ENCODE results near the gene NDUFS7.
A peak's percentile ranks its signal among the peaks of the same experiment; 100 is the strongest.

The NDUFS7 gene

GRCh38 chr19:1383312-1384084, at the start of gene NDUFS7:
Gene NDUFS7, plus strand, starts transcription at chr19:1383907. Its CDS starts 20 bp downstream, at chr19:1383927.
- peak within 1 kb of the TSS; percentile 94 for H3K9ac ChIP-seq (ENCODE audit: low read length)
- H3K36me3 ChIP-seq (ENCODE audit: control insufficient read depth, insufficient read depth, low read length, severe bottlenecking): peaks cover 6% of the 10 kb centered on the region
- H3K9me3 ChIP-seq (ENCODE audit: control insufficient read depth, low read length): no peaks in the 10 kb centered on the region
- DNase-seq (ENCODE audit: low read depth): peak; percentile 95
- no peaks in the 10 kb centered on the region for H3K27me3 ChIP-seq (replicated peaks; ENCODE audit: control insufficient read depth, insufficient read depth, low read length)
- peaks cover 14% of the 10 kb centered on the region for H3K4me1 ChIP-seq (ENCODE audit: control insufficient read depth, insufficient read depth, low read length)
- peak within 1 kb of the TSS; percentile 92 for H3K4me3 ChIP-seq (ENCODE audit: low read length)

GRCh38 chr19:1336079-1336684, 47.5 kb upstream of the NDUFS7 start:
- Histone ChIP-seq H3K27me3 (replicated peaks; ENCODE audit: control insufficient read depth, insufficient read depth, low read length) (peaks cover 15% of the 10 kb centered on the region), H3K9me3 (ENCODE audit: control insufficient read depth, low read length) (no peaks in the 10 kb centered on the region), H3K4me1 (ENCODE audit: control insufficient read depth, insufficient read depth, low read length) (no peaks in the 10 kb centered on the region), H3K4me3 (ENCODE audit: low read length) (no peak overlapping the region), H3K9ac (ENCODE audit: low read length) (no peak overlapping the region), H3K36me3 (ENCODE audit: control insufficient read depth, insufficient read depth, low read length, severe bottlenecking) (no peaks in the 10 kb centered on the region)
- no peak for DNase-seq (ENCODE audit: low read depth)

- H3K36me3 ChIP-seq (ENCODE audit: control insufficient read depth, insufficient read depth, low read length, severe bottlenecking): no peaks in the 10 kb centered on the region
- H3K4me1 ChIP-seq (ENCODE audit: control insufficient read depth, insufficient read depth, low read length): no peaks in the 10 kb centered on the region
- no peak for DNase-seq (ENCODE audit: low read depth)
- H3K27me3 ChIP-seq (replicated peaks; ENCODE audit: control insufficient read depth, insufficient read depth, low read length): peaks cover 12% of the 10 kb centered on the region
- H3K9me3 ChIP-seq (ENCODE audit: control insufficient read depth, low read length): no peaks in the 10 kb centered on the region
- H3K9ac ChIP-seq (ENCODE audit: low read length): no peak overlapping the region
- no peak overlapping the region for H3K4me3 ChIP-seq (ENCODE audit: low read length)
These were observed 42.8 kb upstream of the NDUFS7 start for GRCh38 chr19:1340681-1341469.

- Histone ChIP-seq H3K9ac (ENCODE audit: low read length) (peak overlapping the region; percentile 32), H3K4me1 (ENCODE audit: control insufficient read depth, insufficient read depth, low read length) (no peaks in the 10 kb centered on the region), H3K36me3 (ENCODE audit: control insufficient read depth, insufficient read depth, low read length, severe bottlenecking) (no peaks in the 10 kb centered on the region), H3K4me3 (ENCODE audit: low read length) (peak overlapping the region; percentile 52), H3K27me3 (replicated peaks; ENCODE audit: control insufficient read depth, insufficient read depth, low read length) (peaks cover 12% of the 10 kb centered on the region), H3K9me3 (ENCODE audit: control insufficient read depth, low read length) (no peaks in the 10 kb centered on the region)
- DNase-seq (ENCODE audit: low read depth): no peak
These were observed 40.7 kb upstream of the NDUFS7 start for GRCh38 chr19:1343041-1343440.

GRCh38 chr19:1349211-1349610, 34.5 kb upstream of the NDUFS7 start:
- H3K36me3 ChIP-seq (ENCODE audit: control insufficient read depth, insufficient read depth, low read length, severe bottlenecking): no peaks in the 10 kb centered on the region

GRCh38 chr19:1350867-1351266, 32.8 kb upstream of the NDUFS7 start:
- no peak overlapping the region for H3K4me3 ChIP-seq (ENCODE audit: low read length)
- H3K4me1 ChIP-seq (ENCODE audit: control insufficient read depth, insufficient read depth, low read length): peaks cover 4% of the 10 kb centered on the region
- no peak overlapping the region for H3K9ac ChIP-seq (ENCODE audit: low read length)
- H3K9me3 ChIP-seq (ENCODE audit: control insufficient read depth, low read length): no peaks in the 10 kb centered on the region
- H3K36me3 ChIP-seq (ENCODE audit: control insufficient read depth, insufficient read depth, low read length, severe bottlenecking): no peaks in the 10 kb centered on the region
- no peaks in the 10 kb centered on the region for H3K27me3 ChIP-seq (replicated peaks; ENCODE audit: control insufficient read depth, insufficient read depth, low read length)
- DNase-seq (ENCODE audit: low read depth): no peak

More at GRCh38 chr19:1349211-1349610, 34.5 kb upstream of the NDUFS7 start:
- Histone ChIP-seq H3K9ac (ENCODE audit: low read length) (no peak overlapping the region), H3K9me3 (ENCODE audit: control insufficient read depth, low read length) (no peaks in the 10 kb centered on the region), H3K4me1 (ENCODE audit: control insufficient read depth, insufficient read depth, low read length) (peaks cover 2% of the 10 kb centered on the region), H3K27me3 (replicated peaks; ENCODE audit: control insufficient read depth, insufficient read depth, low read length) (no peaks in the 10 kb centered on the region), H3K4me3 (ENCODE audit: low read length) (no peak overlapping the region)
- no peak for DNase-seq (ENCODE audit: low read depth)

- Histone ChIP-seq H3K9me3 (ENCODE audit: control insufficient read depth, low read length) (no peaks in the 10 kb centered on the region), H3K4me3 (ENCODE audit: low read length) (no peak overlapping the region), H3K4me1 (ENCODE audit: control insufficient read depth, insufficient read depth, low read length) (peaks cover 10% of the 10 kb centered on the region), H3K27me3 (replicated peaks; ENCODE audit: control insufficient read depth, insufficient read depth, low read length) (no peaks in the 10 kb centered on the region), H3K9ac (ENCODE audit: low read length) (no peak overlapping the region), H3K36me3 (ENCODE audit: control insufficient read depth, insufficient read depth, low read length, severe bottlenecking) (no peaks in the 10 kb centered on the region)
- DNase-seq (ENCODE audit: low read depth): no peak
These were observed 32.3 kb upstream of the NDUFS7 start for GRCh38 chr19:1351381-1351851.

GRCh38 chr19:1353144-1353543, 30.6 kb upstream of the NDUFS7 start:
- no peak for DNase-seq (ENCODE audit: low read depth)
- Histone ChIP-seq H3K4me1 (ENCODE audit: control insufficient read depth, insufficient read depth, low read length) (peaks cover 17% of the 10 kb centered on the region), H3K9me3 (ENCODE audit: control insufficient read depth, low read length) (no peaks in the 10 kb centered on the region), H3K4me3 (ENCODE audit: low read length) (no peak overlapping the region), H3K9ac (ENCODE audit: low read length) (no peak overlapping the region), H3K36me3 (ENCODE audit: control insufficient read depth, insufficient read depth, low read length, severe bottlenecking) (peaks cover 11% of the 10 kb centered on the region), H3K27me3 (replicated peaks; ENCODE audit: control insufficient read depth, insufficient read depth, low read length) (no peaks in the 10 kb centered on the region)

GRCh38 chr19:1354970-1355567, 28.6 kb upstream of the NDUFS7 start:
- H3K4me3 ChIP-seq (ENCODE audit: low read length): peak overlapping the region; percentile 86
- H3K9ac ChIP-seq (ENCODE audit: low read length): peak overlapping the region; percentile 93
- no peaks in the 10 kb centered on the region for H3K27me3 ChIP-seq (replicated peaks; ENCODE audit: control insufficient read depth, insufficient read depth, low read length)
- peaks cover 20% of the 10 kb centered on the region for H3K36me3 ChIP-seq (ENCODE audit: control insufficient read depth, insufficient read depth, low read length, severe bottlenecking)
- H3K4me1 ChIP-seq (ENCODE audit: control insufficient read depth, insufficient read depth, low read length): peaks cover 19% of the 10 kb centered on the region
- H3K9me3 ChIP-seq (ENCODE audit: control insufficient read depth, low read length): no peaks in the 10 kb centered on the region
- DNase-seq (ENCODE audit: low read depth): peak; percentile 3

GRCh38 chr19:1355568-1356507, 27.9 kb upstream of the NDUFS7 start:
- H3K36me3 ChIP-seq (ENCODE audit: control insufficient read depth, insufficient read depth, low read length, severe bottlenecking): peaks cover 20% of the 10 kb centered on the region
- peak; percentile 49 for DNase-seq (ENCODE audit: low read depth)
- peaks cover 27% of the 10 kb centered on the region for H3K4me1 ChIP-seq (ENCODE audit: control insufficient read depth, insufficient read depth, low read length)
- no peaks in the 10 kb centered on the region for H3K9me3 ChIP-seq (ENCODE audit: control insufficient read depth, low read length)
- no peaks in the 10 kb centered on the region for H3K27me3 ChIP-seq (replicated peaks; ENCODE audit: control insufficient read depth, insufficient read depth, low read length)
- peak overlapping the region; percentile 86 for H3K4me3 ChIP-seq (ENCODE audit: low read length)
- peak overlapping the region; percentile 93 for H3K9ac ChIP-seq (ENCODE audit: low read length)

All from adipocyte (in vitro differentiated cells).